ENCODE results near the gene GDAP1L1.
"Not testable (repeated sequence)": the region's sequence is repeated elsewhere in the genome, so short reads cannot be mapped to it uniquely, and the experiment has no call there.

Gene GDAP1L1

DNA sequence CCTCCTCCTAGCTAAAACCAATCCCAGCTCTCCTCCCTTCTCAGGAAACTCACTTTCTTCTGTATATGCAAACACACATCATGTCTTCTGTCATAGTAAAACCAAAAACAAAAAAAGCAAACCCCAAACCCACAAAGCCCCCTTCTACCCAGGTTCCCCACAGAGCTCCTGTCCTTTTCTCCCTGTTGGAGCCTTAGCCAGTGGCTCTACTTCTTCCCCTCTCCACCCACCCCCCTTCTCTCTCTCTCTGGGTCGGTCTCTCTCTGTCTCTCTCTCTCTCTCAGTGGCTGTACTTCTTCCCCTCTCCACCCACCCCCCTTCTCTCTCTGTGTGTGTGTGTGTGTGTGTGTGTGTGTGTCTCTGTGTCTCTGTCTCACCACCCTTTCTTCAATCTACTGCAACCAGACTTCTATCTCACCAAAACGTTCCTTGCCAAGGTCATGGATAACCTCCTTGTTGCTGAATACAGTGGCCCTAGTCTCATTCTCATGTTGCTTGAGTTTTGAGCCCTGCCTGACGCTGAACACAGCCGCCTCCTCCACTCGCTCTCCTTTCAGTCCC lies 27.9 kb upstream of the GDAP1L1 start:
- in situ Hi-C loops (cut with MboI; ENCODE audit: low sequenced_read_pairs): no loop called here

DNA sequence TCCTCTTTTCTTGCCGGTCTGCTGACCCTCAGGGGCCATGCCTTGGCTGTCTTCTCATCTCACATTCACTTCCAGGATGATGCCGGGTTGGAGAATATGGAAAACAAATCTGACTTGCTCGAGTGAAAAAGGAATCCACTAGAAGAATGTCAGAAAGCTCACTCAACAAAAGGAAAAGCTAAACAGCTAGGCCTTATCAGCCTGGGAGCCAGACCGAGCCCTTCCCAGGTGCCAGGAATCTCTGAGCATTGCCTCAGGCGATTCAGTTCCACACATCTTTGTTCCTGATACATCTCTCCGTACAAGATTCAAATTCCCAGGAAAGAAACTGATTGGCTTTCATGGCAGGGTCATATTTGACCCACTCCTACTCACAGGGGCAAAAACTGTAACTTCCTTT lies 27.3 kb upstream of the GDAP1L1 start:
- in situ Hi-C loops (cut with MboI; ENCODE audit: low sequenced_read_pairs): no loop called here

GRCh38 chr20:44221368-44221954 lies 25.6 kb upstream of the GDAP1L1 start:
- in situ Hi-C loops (cut with MboI; ENCODE audit: low sequenced_read_pairs): no loop called here

- in situ Hi-C loops (cut with MboI; ENCODE audit: low sequenced_read_pairs): no loop called here
These were observed 25.1 kb upstream of the GDAP1L1 start for GRCh38 chr20:44222027-44222426.

DNA sequence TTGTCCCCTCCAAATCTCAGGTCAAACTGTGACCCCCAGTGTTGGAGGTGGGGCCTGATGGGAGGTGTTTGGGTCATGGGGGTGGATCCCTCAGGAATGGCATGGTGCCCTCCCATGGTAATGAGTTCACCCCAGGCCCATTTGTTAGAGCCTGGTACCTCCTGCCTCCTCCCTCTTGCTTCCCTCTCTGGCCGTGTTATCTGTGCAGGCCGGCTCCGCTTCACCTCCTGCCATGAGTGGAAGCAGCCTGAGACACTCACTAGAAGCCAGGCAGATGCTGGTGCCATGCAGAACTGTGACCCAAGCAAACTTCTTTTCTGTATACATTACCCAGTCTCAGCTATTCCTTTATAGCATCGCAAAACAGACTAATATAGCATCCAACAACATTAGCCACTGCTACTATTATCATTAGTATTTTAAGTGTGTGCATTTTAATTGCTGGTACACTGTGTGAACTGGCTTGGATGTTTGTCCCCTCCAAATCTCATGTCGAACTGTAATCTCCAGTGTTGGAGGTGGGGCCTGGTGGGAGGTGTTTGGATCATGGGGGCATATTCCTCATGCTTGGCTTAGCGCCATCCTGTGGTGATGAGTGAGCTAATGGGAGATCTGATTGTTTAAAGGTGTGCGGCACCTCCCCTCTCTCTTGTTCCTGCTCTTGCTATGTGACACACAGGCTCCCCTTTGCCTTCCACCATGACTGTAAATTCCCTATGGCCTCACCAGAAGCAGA lies 24.3 kb upstream of the GDAP1L1 start:
- in situ Hi-C loops (cut with MboI; ENCODE audit: low sequenced_read_pairs): no loop called here

DNA sequence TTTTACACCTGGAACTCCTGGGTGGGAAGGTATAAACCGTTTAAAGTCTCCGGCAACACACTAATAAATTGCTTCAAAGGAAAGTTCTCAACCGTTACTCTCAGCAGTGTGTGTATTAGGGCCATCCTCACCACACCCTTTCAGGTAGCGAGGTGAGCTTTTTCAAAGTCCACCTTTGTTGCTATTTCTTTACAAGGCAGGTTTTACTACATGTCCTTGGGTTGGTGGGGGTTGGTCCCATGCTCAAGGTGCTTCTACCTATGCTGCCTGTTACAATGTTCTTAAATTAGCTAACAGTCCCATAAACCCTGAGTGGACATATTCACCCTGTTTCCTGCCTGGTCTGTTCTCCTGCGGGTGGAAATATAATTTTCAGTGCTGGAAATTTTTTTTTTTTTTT lies 23.4 kb upstream of the GDAP1L1 start:
- in situ Hi-C loops (cut with MboI; ENCODE audit: low sequenced_read_pairs): no loop called here

DNA sequence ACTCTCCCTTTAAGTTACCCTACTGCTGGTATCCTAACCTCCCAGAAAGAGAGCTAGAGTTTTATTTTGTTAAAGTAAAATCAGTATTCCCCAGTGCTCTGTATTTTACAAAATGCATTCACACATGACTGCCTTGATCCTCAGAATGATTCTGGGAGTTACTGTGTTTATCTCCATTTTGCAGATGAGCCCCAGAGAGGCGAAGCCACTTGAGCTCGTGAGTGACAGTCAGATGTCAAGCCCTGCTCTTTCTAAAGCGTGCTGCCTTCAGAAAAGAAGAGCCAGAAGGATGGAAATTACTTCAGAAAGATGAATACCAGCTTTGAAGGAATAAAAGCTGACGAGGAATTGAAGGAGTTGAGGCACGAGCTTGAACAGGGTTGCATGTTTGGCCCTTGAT lies 22.5 kb upstream of the GDAP1L1 start:
- in situ Hi-C loops (cut with MboI; ENCODE audit: low sequenced_read_pairs): no loop called here

GRCh38 chr20:44228465-44229258 lies 18.4 kb upstream of the GDAP1L1 start:
- in situ Hi-C loops (cut with MboI; ENCODE audit: low sequenced_read_pairs): no loop called here

- in situ Hi-C loops (cut with MboI; ENCODE audit: low sequenced_read_pairs): no loop called here
These were observed 15.9 kb upstream of the GDAP1L1 start for GRCh38 chr20:44231193-44231592.

GRCh38 chr20:44231713-44232468 lies 15.2 kb upstream of the GDAP1L1 start:
- in situ Hi-C loops (cut with MboI; ENCODE audit: low sequenced_read_pairs): no loop called here

GRCh38 chr20:44232469-44232856 lies 14.6 kb upstream of the GDAP1L1 start:
- in situ Hi-C loops (cut with MboI; ENCODE audit: low sequenced_read_pairs): not testable (repeated sequence)

- in situ Hi-C loops (cut with MboI; ENCODE audit: low sequenced_read_pairs): no loop called here
These were observed 13.6 kb upstream of the GDAP1L1 start for GRCh38 chr20:44233436-44234016.

GRCh38 chr20:44234566-44235317 lies 12.4 kb upstream of the GDAP1L1 start:
- in situ Hi-C loops (cut with MboI; ENCODE audit: low sequenced_read_pairs): no loop called here

- in situ Hi-C loops (cut with MboI; ENCODE audit: low sequenced_read_pairs): no loop called here
These were observed 11.4 kb upstream of the GDAP1L1 start for GRCh38 chr20:44235702-44236101.

DNA sequence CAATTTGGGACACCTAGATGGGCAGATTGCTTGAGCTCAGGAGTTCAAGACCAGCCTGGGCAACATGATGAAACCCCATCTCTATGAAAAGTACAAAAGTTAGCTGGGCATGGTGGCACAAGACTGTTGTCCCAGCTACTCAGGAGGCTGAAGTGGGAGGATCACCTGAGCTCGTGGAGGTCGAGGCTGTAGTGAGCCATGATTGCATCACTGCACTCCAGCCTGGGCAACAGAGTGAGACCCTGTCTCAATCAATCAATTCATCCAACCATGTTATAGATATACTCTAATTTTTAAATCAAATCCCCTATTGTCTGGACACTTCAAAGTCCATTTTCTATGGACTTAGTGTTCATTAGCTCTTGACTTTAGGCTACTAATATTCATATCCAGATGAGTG lies 10.3 kb upstream of the GDAP1L1 start:
- in situ Hi-C loops (cut with MboI; ENCODE audit: low sequenced_read_pairs): not testable (repeated sequence)

- in situ Hi-C loops (cut with MboI; ENCODE audit: low sequenced_read_pairs): no loop called here
These were observed 5.3 kb upstream of the GDAP1L1 start for GRCh38 chr20:44241796-44242195.

GRCh38 chr20:44245977-44246376 lies 1.1 kb upstream of the GDAP1L1 start:
- in situ Hi-C loops (cut with MboI; ENCODE audit: low sequenced_read_pairs): no loop called here

DNA sequence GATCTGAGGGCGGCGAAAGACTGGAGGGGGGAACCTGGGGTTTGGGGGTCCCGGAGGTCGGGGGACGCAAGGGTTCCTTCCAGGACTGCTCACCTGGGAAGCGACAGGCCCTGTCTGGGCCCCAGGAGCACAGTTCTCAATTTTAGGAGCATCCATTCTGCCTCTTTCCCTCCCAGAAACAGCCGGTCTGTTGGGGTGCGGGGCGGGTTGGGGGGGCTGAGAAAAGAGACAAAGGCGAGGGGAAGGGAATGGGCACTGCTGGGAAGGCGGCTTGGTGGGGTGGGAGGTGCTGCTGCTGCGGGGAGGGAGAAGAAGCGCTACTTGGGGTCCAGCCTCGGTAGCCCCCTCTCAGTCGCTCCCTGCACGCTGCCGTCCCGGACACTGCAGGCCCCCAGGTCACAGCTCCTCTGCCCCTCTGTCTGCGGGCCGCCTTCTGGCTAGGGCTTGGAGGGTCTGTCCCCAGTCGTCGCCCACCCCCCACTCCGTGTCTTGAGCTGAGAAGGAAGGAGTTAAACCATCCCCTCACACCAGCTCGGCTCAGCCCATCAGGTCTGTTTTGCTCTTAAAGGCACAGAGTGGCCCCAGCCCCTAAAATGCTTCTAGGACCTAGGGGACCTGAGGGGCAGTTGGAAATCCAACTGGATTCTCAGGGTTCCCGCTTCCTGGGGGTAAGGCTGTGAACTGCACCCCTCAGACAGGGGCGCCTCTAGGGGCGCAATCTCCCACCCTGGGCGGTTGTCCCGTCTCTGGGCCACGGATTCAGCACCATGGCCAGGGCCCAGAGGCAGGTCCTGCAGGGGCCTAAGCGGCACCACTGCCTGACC lies 690 bp downstream of the GDAP1L1 start:
- in situ Hi-C loops (cut with MboI; ENCODE audit: low sequenced_read_pairs): no loop called here

- in situ Hi-C loops (cut with MboI; ENCODE audit: low sequenced_read_pairs): no loop called here
These were observed 1.3 kb downstream of the GDAP1L1 start for GRCh38 chr20:44248410-44248759.
